Activated effector memory CD4-positive, alpha-beta T cell treated with anti-CD3 and anti-CD28 coated beads, Interleukin-2, amount 50 U/mL, for 16 hours (primary cell): ENCODE data around the gene ZSCAN25.
"Not testable (repeated sequence)": the region's sequence is repeated elsewhere in the genome, so short reads cannot be mapped to it uniquely, and the experiment has no call there.

Experiments
- DNase-seq: peaks from one replicate; pipeline ENCODE4 v3.0.0-alpha.2; 2020

Gene ZSCAN25

GRCh38 chr7:99652671-99653070, 35.9 kb downstream of the ZSCAN25 start:
- DNase-seq, result no peak

GRCh38 chr7:99653269-99653668, 36.5 kb downstream of the ZSCAN25 start:
- not testable (repeated sequence) for DNase-seq

GRCh38 chr7:99653754-99654153, 37.0 kb downstream of the ZSCAN25 start:
- no peak for DNase-seq

GRCh38 chr7:99654626-99655025, 37.9 kb downstream of the ZSCAN25 start:
- DNase-seq, result not testable (repeated sequence)

GRCh38 chr7:99657879-99658278, 41.1 kb downstream of the ZSCAN25 start:
- DNase-seq, result not testable (repeated sequence)

GRCh38 chr7:99665312-99666012, 48.7 kb downstream of the ZSCAN25 start:
- no peak for DNase-seq

- no peak for DNase-seq
Observed at GRCh38 chr7:99666013-99666395, 49.3 kb downstream of the ZSCAN25 start.

- no peak for DNase-seq
Observed at GRCh38 chr7:99667179-99667578, 50.4 kb downstream of the ZSCAN25 start.

GRCh38 chr7:99668541-99668940, 51.8 kb downstream of the ZSCAN25 start:
- DNase-seq, result no peak

- no peak for DNase-seq
Observed at GRCh38 chr7:99669782-99670181, 53.0 kb downstream of the ZSCAN25 start.

- no peak for DNase-seq
Observed at GRCh38 chr7:99672573-99672972, 55.8 kb downstream of the ZSCAN25 start.

GRCh38 chr7:99674995-99675742, 58.4 kb downstream of the ZSCAN25 start:
- DNase-seq, result no peak

GRCh38 chr7:99677013-99677647, 60.4 kb downstream of the ZSCAN25 start:
- no peak for DNase-seq

- no peak for DNase-seq
Observed at GRCh38 chr7:99677648-99678045, 60.9 kb downstream of the ZSCAN25 start.

- no peak for DNase-seq
Observed at GRCh38 chr7:99679032-99679399, 62.3 kb downstream of the ZSCAN25 start.

- DNase-seq, result no peak
Observed at GRCh38 chr7:99679400-99680191, 62.9 kb downstream of the ZSCAN25 start, which contains the start of gene CYP3A5. CYP3A5 (minus strand) TSS chr7:99679996; CDS start chr7:99679896, 100 bp downstream.
